CD14-positive monocyte (primary cell): ENCODE data around the gene APOA1. TPM values are rescaled to one million over a fixed set of nuclear protein-coding genes. Genes with fewer than 3 reads are reported as not detected.

Experiments used
- DNase-seq, 3 donors: peaks; one replicate each; pipeline ENCODE4 v3.0.0-alpha.2; 2011 to 2022
- H2AFZ ChIP-seq: 2 replicates; pipeline ENCODE4 v1.6.0; 2012; ENCODE audit warnings: mild to moderate bottlenecking, low read depth, low read length, inconsistent platforms; ENCODE audit not compliant: insufficient read depth, poor library complexity, severe bottlenecking
- H3K27ac ChIP-seq, 2 donors: 1 replicate in 1 of 2; 2 replicates in 1 of 2; pipeline ENCODE4 v1.5.1; 2012 to 2013; ENCODE audit warnings: low read length in 2 of 2, control low read depth in 1 of 2, inconsistent platforms in 1 of 2, low read depth in 1 of 2, mild to moderate bottlenecking in 1 of 2
- H3K27me3 ChIP-seq, 2 donors: one replicate each; pipeline versions ENCODE4 v1.6.0 to v1.6.1; 2011 to 2013; ENCODE audit warnings: low read length in 2 of 2; ENCODE audit not compliant: control insufficient read depth in 2 of 2, insufficient read depth in 2 of 2
- H3K36me3 ChIP-seq, 2 donors: replicated peaks in 1 of 2; 1 replicate in 1 of 2; 2 replicates in 1 of 2; pipeline versions ENCODE4 v1.5.1 to v1.6.1; 2012 to 2013; ENCODE audit warnings: low read length in 2 of 2, control low read depth in 1 of 2, inconsistent platforms in 1 of 2, mild to moderate bottlenecking in 1 of 2; ENCODE audit not compliant: insufficient read depth in 2 of 2, control insufficient read depth in 1 of 2
- H3K4me1 ChIP-seq, 2 donors: 1 replicate in 1 of 2; 2 replicates in 1 of 2; pipeline versions ENCODE4 v1.5.1 to v1.6.1; 2012 to 2013; ENCODE audit warnings: low read length in 2 of 2, control low read depth in 1 of 2, inconsistent platforms in 1 of 2, mild to moderate bottlenecking in 1 of 2, moderate library complexity in 1 of 2; ENCODE audit not compliant: insufficient read depth in 2 of 2, control insufficient read depth in 1 of 2
- H3K4me2 ChIP-seq: replicated peaks from 2 replicates; pipeline ENCODE3; 2012; ENCODE audit warnings: low read length, moderate library complexity, mild to moderate bottlenecking; ENCODE audit not compliant: poor library complexity, severe bottlenecking; ENCODE audit errors: extremely low read depth
- H3K4me3 ChIP-seq, 3 experiments: fragments of 200-600 bp in 1 of 3; sonication (generic) in 1 of 3; replicated peaks in 1 of 3; 1 replicate in 2 of 3; 2 replicates in 1 of 3; pipeline ENCODE4 v1.5.1; 2011 to 2013; ENCODE audit warnings: low read length in 3 of 3, mild to moderate bottlenecking in 3 of 3, control low read depth in 2 of 3, low read depth in 2 of 3, inconsistent platforms in 1 of 3, moderate library complexity in 1 of 3
- H3K79me2 ChIP-seq: 2 replicates; pipeline ENCODE4 v1.6.0; 2012; ENCODE audit warnings: mild to moderate bottlenecking, control low read depth, inconsistent platforms, low read length, moderate library complexity; ENCODE audit not compliant: insufficient read depth
- H3K9ac ChIP-seq: 2 replicates; pipeline ENCODE4 v1.6.0; 2017; ENCODE audit warnings: low read length, mild to moderate bottlenecking; ENCODE audit not compliant: insufficient read depth, poor library complexity, severe bottlenecking
- H3K9me3 ChIP-seq, 2 donors: replicated peaks in 1 of 2; 1 replicate in 1 of 2; 2 replicates in 1 of 2; pipeline versions ENCODE4 v1.5.1 to v1.6.1; 2012 to 2013; ENCODE audit warnings: low read length in 2 of 2, control low read depth in 1 of 2; ENCODE audit not compliant: control insufficient read depth in 1 of 2, insufficient read depth in 1 of 2
- H4K20me1 ChIP-seq: 2 replicates; pipeline ENCODE4 v1.6.0; 2012; ENCODE audit warnings: mild to moderate bottlenecking, low read length, control low read depth, moderate library complexity; ENCODE audit not compliant: insufficient read depth
- H3K27ac Mint-ChIP-seq, 7 donors: one replicate each; pipeline ENCODE4 v1.8.0; 2020; ENCODE audit warnings: mild to moderate bottlenecking in 7 of 7, mixed read lengths in 7 of 7, moderate library complexity in 6 of 7, inconsistent platforms in 2 of 7
- H3K27me3 Mint-ChIP-seq, 3 donors: one replicate each; pipeline ENCODE4 v1.8.0; 2021 to 2022; ENCODE audit warnings: low read depth in 3 of 3, mild to moderate bottlenecking in 3 of 3, mixed read lengths in 3 of 3, moderate library complexity in 3 of 3, inconsistent platforms in 1 of 3
- H3K36me3 Mint-ChIP-seq, 2 donors: one replicate each; pipeline ENCODE4 v1.8.0; 2020; ENCODE audit warnings: mixed read lengths in 2 of 2, inconsistent platforms in 1 of 2, mild to moderate bottlenecking in 1 of 2
- H3K4me1 Mint-ChIP-seq: one replicate; pipeline ENCODE4 v1.8.0; 2020; ENCODE audit warnings: mild to moderate bottlenecking, mixed read lengths
- H3K4me3 Mint-ChIP-seq, 2 donors: one replicate each; pipeline ENCODE4 v1.8.0; 2020; ENCODE audit warnings: mild to moderate bottlenecking in 2 of 2, mixed read lengths in 2 of 2, moderate library complexity in 1 of 2
- H3K9me3 Mint-ChIP-seq, 7 donors: one replicate each; pipeline ENCODE4 v1.8.0; 2020 to 2022; ENCODE audit warnings: mixed read lengths in 7 of 7, mild to moderate bottlenecking in 6 of 7, moderate library complexity in 6 of 7, inconsistent platforms in 2 of 7
- WGBS: methylation state at CpG from one replicate; pipeline ENCODE4 v1.1.5; 2013; ENCODE audit warnings: missing lambda C conversion rate; ENCODE audit not compliant: insufficient coverage; 5-methylcytosine and 5-hydroxymethylcytosine counted together
- intact Hi-C, 2 donors: fragments of 100-400 bp; cut with micrococcal nuclease; formaldehyde crosslinking; loops; one replicate each; pipeline versions ENCODE4 v1.15.0 to v1.15.1; 2023
- polyA plus RNA-seq, 3 donors: library from polyadenylated mRNA; depleted of rRNA in 1 of 3; unstranded in 2 of 3; stranded (reverse) in 1 of 3; fragments of 300-500 nt in 2 of 3; fragments of >200 nt in 1 of 3; fragmentation: Illumina TruSeq in 2 of 3; gene quantifications; 1 replicate in 2 of 3; 2 replicates in 1 of 3; pipeline ENCODE4 v1.2.3, GENCODE V29; 2012 to 2021
- TF ChIP-seq, protein P1 (sequence below): fragments of 200-600 bp; IDR thresholded peaks from one replicate; pipeline ENCODE4 v1.8.0; 2022; ENCODE audit warnings: antibody characterized with exemption, mild to moderate bottlenecking

APOA1 gene
- polyA plus RNA-seq, 3 donors, result 0.29 TPM; not detected in 2

DNA sequence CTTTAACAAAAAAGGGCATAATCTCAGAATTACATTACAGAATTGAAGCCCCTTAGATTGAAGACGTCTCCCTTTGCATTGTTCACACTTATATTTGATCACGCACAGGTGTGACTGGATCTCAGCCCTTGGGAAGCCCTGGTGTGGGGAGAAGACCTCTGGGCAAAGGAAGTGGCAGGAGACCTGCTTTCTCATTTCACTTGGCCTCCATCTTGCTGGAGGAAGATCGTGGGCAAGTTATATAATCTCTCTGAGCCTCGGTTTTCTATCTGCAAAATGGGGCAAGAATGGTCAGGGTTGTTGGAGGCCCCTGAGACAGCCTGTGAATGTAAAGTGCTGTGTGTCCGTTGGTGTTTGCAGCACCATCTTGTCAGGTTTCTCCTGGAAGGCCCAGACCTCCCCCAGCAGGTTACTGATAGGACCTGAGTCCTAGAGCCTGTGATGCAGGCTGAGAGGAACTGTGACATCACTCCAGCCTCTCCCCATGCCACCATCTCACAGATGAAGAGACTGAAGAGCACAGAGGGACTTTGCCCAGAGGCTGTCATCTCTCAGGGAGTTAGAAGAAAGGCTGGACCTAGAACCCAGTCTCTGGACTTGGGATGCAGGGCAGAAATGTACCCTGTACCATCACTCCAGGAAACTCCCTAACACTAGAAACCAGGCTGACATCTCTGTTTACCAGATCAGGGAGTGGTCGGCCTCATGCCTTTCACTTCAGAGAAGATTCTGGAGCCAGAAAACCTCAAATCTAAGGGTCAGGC, 1.1 kb upstream of the APOA1 start:
- 80% methylated on average over 1 of the region's 6 CpGs for WGBS
- TF ChIP-seq, protein P1, sequence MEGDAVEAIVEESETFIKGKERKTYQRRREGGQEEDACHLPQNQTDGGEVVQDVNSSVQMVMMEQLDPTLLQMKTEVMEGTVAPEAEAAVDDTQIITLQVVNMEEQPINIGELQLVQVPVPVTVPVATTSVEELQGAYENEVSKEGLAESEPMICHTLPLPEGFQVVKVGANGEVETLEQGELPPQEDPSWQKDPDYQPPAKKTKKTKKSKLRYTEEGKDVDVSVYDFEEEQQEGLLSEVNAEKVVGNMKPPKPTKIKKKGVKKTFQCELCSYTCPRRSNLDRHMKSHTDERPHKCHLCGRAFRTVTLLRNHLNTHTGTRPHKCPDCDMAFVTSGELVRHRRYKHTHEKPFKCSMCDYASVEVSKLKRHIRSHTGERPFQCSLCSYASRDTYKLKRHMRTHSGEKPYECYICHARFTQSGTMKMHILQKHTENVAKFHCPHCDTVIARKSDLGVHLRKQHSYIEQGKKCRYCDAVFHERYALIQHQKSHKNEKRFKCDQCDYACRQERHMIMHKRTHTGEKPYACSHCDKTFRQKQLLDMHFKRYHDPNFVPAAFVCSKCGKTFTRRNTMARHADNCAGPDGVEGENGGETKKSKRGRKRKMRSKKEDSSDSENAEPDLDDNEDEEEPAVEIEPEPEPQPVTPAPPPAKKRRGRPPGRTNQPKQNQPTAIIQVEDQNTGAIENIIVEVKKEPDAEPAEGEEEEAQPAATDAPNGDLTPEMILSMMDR, result no peak
- DNase-seq, result no peak
- Histone ChIP-seq H3K36me3 (peaks cover 2 to 8% of the 10 kb centered on the region in 2 donors), H3K4me3 (no peak overlapping the region), H2AFZ (no peak overlapping the region), H3K79me2 (no peaks in the 10 kb centered on the region), H3K27me3 (no peaks in the 10 kb centered on the region), H3K9ac (no peak overlapping the region), H3K9me3 (no peaks in the 10 kb centered on the region), H4K20me1 (no peaks in the 10 kb centered on the region), H3K27ac (no peak overlapping the region), H3K4me2 (no peak overlapping the region), H3K4me1 (peaks cover 17 to 19% of the 10 kb centered on the region in 2 donors)
- Mint-ChIP-seq H3K27me3 (peaks cover 0 to 4% (median 3%) of the 10 kb centered on the region in 3 donors), H3K4me3 (no peak overlapping the region), H3K27ac (no peak overlapping the region), H3K36me3 (peaks cover 7 to 8% of the 10 kb centered on the region in 2 donors), H3K4me1 (peaks cover 14% of the 10 kb centered on the region), H3K9me3 (peaks cover 0 to 2% (median 0%) of the 10 kb centered on the region in 7 donors)
- intact Hi-C loops, result no loop called here

DNA sequence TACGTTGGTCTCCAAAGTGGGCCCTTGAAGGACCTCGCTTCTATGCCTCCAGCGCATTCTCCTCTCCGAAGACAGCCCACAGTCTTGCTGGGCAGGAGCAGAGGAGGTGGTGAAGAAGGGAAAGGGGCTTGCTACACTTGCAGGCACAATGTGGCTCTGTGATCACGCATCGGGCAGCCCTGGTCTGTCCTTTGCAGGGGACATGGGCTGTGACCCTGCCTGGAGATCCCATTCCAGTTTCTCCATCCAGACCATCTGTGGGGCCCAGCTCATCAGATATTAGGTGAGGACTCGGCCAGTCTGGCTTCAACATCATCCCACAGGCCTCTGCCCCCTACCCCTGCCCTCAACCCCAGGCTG, 810 bp downstream of the APOA1 start:
- H3K79me2 ChIP-seq, result no peaks in the 10 kb centered on the region
- Mint-ChIP-seq H3K36me3 (no peaks in the 10 kb centered on the region), H3K9me3 (peaks cover 0 to 1% (median 0%) of the 10 kb centered on the region in 7 donors), H3K4me1 (peaks cover 14% of the 10 kb centered on the region), H3K4me3 (peak overlapping the region in 1 of 2 donors; percentile 74), H3K27me3 (peaks cover 3 to 6% (median 3%) of the 10 kb centered on the region in 3 donors), H3K27ac (no peak overlapping the region)
- no peaks in the 10 kb centered on the region for H3K9me3 ChIP-seq
- no peak overlapping the region for H2AFZ ChIP-seq
- no peak for DNase-seq
- H4K20me1 ChIP-seq, result no peaks in the 10 kb centered on the region
- no peaks in the 10 kb centered on the region for H3K27me3 ChIP-seq
- intact Hi-C loops, result no loop called here
- peaks cover 17 to 19% of the 10 kb centered on the region in 2 donors for H3K4me1 ChIP-seq
- H3K4me2 ChIP-seq, result no peak overlapping the region
- no peak overlapping the region for H3K27ac ChIP-seq
- no peak overlapping the region for H3K4me3 ChIP-seq
- WGBS, result 97% methylated on average over 7 of the region's 7 CpGs
- TF ChIP-seq, protein P1, result no peak
- no peaks in the 10 kb centered on the region for H3K36me3 ChIP-seq
- H3K9ac ChIP-seq, result no peak overlapping the region
